ENCODE results near the gene SCAF1. TPM values are rescaled to one million over a fixed set of nuclear protein-coding genes. Genes with fewer than 3 reads are reported as not detected.

SCAF1 gene
- total and polyA plus RNA-seq, 2 experiments from 2014 or later, result 19.7 to 53.7 TPM

DNA sequence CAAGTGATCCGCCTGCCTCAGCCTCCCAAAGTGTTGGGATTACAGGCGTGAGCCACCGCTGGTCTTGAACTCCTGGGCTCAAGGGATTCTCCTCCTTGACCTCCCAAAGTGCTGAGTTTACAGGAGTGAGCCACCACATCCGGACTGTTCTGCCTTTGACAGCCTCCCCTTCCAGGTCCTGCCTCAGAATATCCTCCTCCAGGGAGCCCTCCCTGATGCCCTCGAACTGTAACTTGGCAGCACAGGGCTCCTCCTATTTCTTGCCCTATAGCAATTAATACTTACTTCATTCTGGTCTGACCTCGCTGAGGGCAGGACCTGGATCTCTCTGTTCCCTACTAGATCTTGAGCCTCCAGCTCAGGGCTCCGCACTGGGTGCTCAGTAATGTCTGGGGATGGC, 54.9 kb downstream of the SCAF1 start (continued):
- TF ChIP-seq, protein P1, sequence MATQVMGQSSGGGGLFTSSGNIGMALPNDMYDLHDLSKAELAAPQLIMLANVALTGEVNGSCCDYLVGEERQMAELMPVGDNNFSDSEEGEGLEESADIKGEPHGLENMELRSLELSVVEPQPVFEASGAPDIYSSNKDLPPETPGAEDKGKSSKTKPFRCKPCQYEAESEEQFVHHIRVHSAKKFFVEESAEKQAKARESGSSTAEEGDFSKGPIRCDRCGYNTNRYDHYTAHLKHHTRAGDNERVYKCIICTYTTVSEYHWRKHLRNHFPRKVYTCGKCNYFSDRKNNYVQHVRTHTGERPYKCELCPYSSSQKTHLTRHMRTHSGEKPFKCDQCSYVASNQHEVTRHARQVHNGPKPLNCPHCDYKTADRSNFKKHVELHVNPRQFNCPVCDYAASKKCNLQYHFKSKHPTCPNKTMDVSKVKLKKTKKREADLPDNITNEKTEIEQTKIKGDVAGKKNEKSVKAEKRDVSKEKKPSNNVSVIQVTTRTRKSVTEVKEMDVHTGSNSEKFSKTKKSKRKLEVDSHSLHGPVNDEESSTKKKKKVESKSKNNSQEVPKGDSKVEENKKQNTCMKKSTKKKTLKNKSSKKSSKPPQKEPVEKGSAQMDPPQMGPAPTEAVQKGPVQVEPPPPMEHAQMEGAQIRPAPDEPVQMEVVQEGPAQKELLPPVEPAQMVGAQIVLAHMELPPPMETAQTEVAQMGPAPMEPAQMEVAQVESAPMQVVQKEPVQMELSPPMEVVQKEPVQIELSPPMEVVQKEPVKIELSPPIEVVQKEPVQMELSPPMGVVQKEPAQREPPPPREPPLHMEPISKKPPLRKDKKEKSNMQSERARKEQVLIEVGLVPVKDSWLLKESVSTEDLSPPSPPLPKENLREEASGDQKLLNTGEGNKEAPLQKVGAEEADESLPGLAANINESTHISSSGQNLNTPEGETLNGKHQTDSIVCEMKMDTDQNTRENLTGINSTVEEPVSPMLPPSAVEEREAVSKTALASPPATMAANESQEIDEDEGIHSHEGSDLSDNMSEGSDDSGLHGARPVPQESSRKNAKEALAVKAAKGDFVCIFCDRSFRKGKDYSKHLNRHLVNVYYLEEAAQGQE (IDR thresholded peaks at IDR 0.05; ENCODE audit: unreplicated experiment), result no peak
- TF ChIP-seq NANOG (IDR thresholded peaks at IDR 0.05; ENCODE audit: borderline replicate concordance) (no peak), EZH2 (IDR thresholded peaks at IDR 0.05; ENCODE audit: low read depth, unreplicated experiment) (no peak)

DNA sequence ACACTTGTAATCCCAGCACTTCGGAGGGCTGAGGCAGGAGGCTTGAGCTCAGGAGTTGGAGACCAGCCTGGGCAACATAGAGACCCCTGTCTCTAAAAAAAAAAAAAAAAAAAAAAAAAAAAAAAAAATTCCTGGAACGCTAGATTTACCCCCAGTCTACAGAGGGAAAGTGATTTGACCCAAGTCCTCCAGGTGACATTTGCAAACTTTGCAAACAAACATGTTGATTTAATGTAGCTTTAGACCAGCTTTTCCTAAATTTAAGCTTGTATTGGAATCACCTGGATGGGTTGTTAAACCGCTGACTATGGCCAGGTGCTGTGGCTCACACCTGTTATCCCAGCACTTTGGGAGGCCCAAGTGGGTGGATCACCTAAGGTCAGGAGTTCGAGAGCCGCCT, 57.4 kb downstream of the SCAF1 start:
- Mint-ChIP-seq H3K27me3 (ENCODE audit: insufficient read depth, low read depth, poor library complexity) (peaks cover 9% of the 10 kb centered on the region), H3K36me3 (ENCODE audit: low read depth) (peaks cover 30% of the 10 kb centered on the region), H3K4me3 (no peak overlapping the region), H3K9me3 (no peaks in the 10 kb centered on the region), H3K27ac (no peak overlapping the region), H3K4me1 (no peaks in the 10 kb centered on the region)
- DNase-seq (ENCODE audit: low spot score), result no peak
- H3K4me2 ChIP-seq, result no peak overlapping the region
- no peaks in the 10 kb centered on the region for H3K79me2 ChIP-seq (replicated peaks; ENCODE audit: insufficient read depth)
- H3K4me1 ChIP-seq (ENCODE audit: insufficient read depth), result no peaks in the 10 kb centered on the region
- H2AFZ ChIP-seq, result no peak overlapping the region
- H3K9me2 ChIP-seq (ENCODE audit: insufficient read depth), result no peaks in the 10 kb centered on the region
- no peak overlapping the region for H3K4me3 ChIP-seq
- 0 out of 2 replicates have a peak, but pooled peaks cover 6% of the 10 kb centered on the region for H4K20me1 ChIP-seq (replicated peaks; ENCODE audit: insufficient read depth)
- peaks cover 3% of the 10 kb centered on the region; the same call in 1 of the 2 replicates for H3K36me3 ChIP-seq (ENCODE audit: insufficient read depth)
- no peaks in the 10 kb centered on the region for H3K27me3 ChIP-seq (ENCODE audit: insufficient read depth)
- ATAC-seq, result no peak
- H3K27ac ChIP-seq (ENCODE audit: low read depth), result no peak overlapping the region
- no peaks in the 10 kb centered on the region for H3F3A ChIP-seq (replicated peaks; ENCODE audit: low read depth)
- TF ChIP-seq, protein P2, sequence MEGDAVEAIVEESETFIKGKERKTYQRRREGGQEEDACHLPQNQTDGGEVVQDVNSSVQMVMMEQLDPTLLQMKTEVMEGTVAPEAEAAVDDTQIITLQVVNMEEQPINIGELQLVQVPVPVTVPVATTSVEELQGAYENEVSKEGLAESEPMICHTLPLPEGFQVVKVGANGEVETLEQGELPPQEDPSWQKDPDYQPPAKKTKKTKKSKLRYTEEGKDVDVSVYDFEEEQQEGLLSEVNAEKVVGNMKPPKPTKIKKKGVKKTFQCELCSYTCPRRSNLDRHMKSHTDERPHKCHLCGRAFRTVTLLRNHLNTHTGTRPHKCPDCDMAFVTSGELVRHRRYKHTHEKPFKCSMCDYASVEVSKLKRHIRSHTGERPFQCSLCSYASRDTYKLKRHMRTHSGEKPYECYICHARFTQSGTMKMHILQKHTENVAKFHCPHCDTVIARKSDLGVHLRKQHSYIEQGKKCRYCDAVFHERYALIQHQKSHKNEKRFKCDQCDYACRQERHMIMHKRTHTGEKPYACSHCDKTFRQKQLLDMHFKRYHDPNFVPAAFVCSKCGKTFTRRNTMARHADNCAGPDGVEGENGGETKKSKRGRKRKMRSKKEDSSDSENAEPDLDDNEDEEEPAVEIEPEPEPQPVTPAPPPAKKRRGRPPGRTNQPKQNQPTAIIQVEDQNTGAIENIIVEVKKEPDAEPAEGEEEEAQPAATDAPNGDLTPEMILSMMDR (conservative IDR thresholded peaks at IDR 0.05; ENCODE audit: low read depth in 2 of 2), result no peak
- TF ChIP-seq, protein P3, sequence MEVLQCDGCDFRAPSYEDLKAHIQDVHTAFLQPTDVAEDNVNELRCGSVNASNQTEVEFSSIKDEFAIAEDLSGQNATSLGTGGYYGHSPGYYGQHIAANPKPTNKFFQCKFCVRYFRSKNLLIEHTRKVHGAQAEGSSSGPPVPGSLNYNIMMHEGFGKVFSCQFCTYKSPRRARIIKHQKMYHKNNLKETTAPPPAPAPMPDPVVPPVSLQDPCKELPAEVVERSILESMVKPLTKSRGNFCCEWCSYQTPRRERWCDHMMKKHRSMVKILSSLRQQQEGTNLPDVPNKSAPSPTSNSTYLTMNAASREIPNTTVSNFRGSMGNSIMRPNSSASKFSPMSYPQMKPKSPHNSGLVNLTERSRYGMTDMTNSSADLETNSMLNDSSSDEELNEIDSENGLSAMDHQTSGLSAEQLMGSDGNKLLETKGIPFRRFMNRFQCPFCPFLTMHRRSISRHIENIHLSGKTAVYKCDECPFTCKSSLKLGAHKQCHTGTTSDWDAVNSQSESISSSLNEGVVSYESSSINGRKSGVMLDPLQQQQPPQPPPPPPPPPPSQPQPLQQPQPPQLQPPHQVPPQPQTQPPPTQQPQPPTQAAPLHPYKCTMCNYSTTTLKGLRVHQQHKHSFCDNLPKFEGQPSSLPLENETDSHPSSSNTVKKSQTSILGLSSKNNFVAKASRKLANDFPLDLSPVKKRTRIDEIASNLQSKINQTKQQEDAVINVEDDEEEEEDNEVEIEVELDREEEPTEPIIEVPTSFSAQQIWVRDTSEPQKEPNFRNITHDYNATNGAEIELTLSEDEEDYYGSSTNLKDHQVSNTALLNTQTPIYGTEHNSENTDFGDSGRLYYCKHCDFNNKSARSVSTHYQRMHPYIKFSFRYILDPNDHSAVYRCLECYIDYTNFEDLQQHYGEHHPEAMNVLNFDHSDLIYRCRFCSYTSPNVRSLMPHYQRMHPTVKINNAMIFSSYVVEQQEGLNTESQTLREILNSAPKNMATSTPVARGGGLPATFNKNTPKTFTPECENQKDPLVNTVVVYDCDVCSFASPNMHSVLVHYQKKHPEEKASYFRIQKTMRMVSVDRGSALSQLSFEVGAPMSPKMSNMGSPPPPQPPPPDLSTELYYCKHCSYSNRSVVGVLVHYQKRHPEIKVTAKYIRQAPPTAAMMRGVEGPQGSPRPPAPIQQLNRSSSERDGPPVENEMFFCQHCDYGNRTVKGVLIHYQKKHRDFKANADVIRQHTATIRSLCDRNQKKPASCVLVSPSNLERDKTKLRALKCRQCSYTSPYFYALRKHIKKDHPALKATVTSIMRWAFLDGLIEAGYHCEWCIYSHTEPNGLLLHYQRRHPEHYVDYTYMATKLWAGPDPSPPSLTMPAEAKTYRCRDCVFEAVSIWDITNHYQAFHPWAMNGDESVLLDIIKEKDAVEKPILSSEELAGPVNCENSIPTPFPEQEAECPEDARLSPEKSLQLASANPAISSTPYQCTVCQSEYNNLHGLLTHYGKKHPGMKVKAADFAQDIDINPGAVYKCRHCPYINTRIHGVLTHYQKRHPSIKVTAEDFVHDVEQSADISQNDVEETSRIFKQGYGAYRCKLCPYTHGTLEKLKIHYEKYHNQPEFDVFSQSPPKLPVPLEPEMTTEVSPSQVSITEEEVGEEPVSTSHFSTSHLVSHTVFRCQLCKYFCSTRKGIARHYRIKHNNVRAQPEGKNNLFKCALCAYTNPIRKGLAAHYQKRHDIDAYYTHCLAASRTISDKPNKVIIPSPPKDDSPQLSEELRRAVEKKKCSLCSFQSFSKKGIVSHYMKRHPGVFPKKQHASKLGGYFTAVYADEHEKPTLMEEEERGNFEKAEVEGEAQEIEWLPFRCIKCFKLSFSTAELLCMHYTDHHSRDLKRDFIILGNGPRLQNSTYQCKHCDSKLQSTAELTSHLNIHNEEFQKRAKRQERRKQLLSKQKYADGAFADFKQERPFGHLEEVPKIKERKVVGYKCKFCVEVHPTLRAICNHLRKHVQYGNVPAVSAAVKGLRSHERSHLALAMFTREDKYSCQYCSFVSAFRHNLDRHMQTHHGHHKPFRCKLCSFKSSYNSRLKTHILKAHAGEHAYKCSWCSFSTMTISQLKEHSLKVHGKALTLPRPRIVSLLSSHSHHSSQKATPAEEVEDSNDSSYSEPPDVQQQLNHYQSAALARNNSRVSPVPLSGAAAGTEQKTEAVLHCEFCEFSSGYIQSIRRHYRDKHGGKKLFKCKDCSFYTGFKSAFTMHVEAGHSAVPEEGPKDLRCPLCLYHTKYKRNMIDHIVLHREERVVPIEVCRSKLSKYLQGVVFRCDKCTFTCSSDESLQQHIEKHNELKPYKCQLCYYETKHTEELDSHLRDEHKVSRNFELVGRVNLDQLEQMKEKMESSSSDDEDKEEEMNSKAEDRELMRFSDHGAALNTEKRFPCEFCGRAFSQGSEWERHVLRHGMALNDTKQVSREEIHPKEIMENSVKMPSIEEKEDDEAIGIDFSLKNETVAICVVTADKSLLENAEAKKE (CRISPR knock-in tag; IDR thresholded peaks at IDR 0.05), result no peak
- TF ChIP-seq ZNF331 (CRISPR knock-in tag; IDR thresholded peaks at IDR 0.05; ENCODE audit: low read depth) (no peak), JUNB (IDR thresholded peaks at IDR 0.05; ENCODE audit: unreplicated experiment) (no peak), EZH2phosphoT487 (IDR thresholded peaks at IDR 0.05; ENCODE audit: unreplicated experiment) (no peak)
- TF ChIP-seq, protein P4, sequence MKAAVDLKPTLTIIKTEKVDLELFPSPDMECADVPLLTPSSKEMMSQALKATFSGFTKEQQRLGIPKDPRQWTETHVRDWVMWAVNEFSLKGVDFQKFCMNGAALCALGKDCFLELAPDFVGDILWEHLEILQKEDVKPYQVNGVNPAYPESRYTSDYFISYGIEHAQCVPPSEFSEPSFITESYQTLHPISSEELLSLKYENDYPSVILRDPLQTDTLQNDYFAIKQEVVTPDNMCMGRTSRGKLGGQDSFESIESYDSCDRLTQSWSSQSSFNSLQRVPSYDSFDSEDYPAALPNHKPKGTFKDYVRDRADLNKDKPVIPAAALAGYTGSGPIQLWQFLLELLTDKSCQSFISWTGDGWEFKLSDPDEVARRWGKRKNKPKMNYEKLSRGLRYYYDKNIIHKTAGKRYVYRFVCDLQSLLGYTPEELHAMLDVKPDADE (IDR thresholded peaks at IDR 0.05), result no peak

All from GM23338 (cell line).